ENCODE data around the gene RCOR3.
"Not testable (repeated sequence)": the region's sequence is repeated elsewhere in the genome, so short reads cannot be mapped to it uniquely, and the experiment has no call there.

The RCOR3 gene

GRCh38 chr1:211258756-211259637 lies at the start of gene RCOR3:
Gene RCOR3, plus strand, starts transcription at chr1:211259366. Its CDS starts 195 bp downstream, at chr1:211259561.
- peak; percentile 83 to 88 for DNase-seq (ENCODE audit: low read depth in 1 of 2, low spot score in 1 of 2)

- no peak for DNase-seq (ENCODE audit: low read depth in 1 of 2, low spot score in 1 of 2)
These were observed 49.1 kb upstream of the RCOR3 start for GRCh38 chr1:211210052-211210451.

- DNase-seq (ENCODE audit: low read depth in 1 of 2, low spot score in 1 of 2), result no peak
These were observed 48.2 kb upstream of the RCOR3 start for GRCh38 chr1:211210965-211211364.

GRCh38 chr1:211213702-211214101 lies 45.5 kb upstream of the RCOR3 start:
- DNase-seq (ENCODE audit: low read depth in 1 of 2, low spot score in 1 of 2), result no peak

- DNase-seq (ENCODE audit: low read depth in 1 of 2, low spot score in 1 of 2), result no peak
These were observed 43.6 kb upstream of the RCOR3 start for GRCh38 chr1:211215577-211215976.

- no peak for DNase-seq (ENCODE audit: low read depth in 1 of 2, low spot score in 1 of 2)
These were observed 41.8 kb upstream of the RCOR3 start for GRCh38 chr1:211217392-211217791.

GRCh38 chr1:211222469-211223234 lies 36.5 kb upstream of the RCOR3 start:
- not testable (repeated sequence) for DNase-seq (ENCODE audit: low read depth in 1 of 2, low spot score in 1 of 2)

GRCh38 chr1:211228573-211229364 lies 30.4 kb upstream of the RCOR3 start:
- peak in 1 of 2 donors; percentile 32 for DNase-seq (ENCODE audit: low read depth in 1 of 2, low spot score in 1 of 2)

- DNase-seq (ENCODE audit: low read depth in 1 of 2, low spot score in 1 of 2), result no peak
These were observed 29.8 kb upstream of the RCOR3 start for GRCh38 chr1:211229365-211229759.

- DNase-seq (ENCODE audit: low read depth in 1 of 2, low spot score in 1 of 2), result no peak
These were observed 27.3 kb upstream of the RCOR3 start for GRCh38 chr1:211231873-211232272.

GRCh38 chr1:211236633-211237320 lies 22.4 kb upstream of the RCOR3 start:
- DNase-seq (ENCODE audit: low read depth in 1 of 2, low spot score in 1 of 2), result no peak

- DNase-seq (ENCODE audit: low read depth in 1 of 2, low spot score in 1 of 2), result no peak
These were observed 21.6 kb upstream of the RCOR3 start for GRCh38 chr1:211237579-211237978.

GRCh38 chr1:211240567-211240966 lies 18.6 kb upstream of the RCOR3 start:
- DNase-seq (ENCODE audit: low read depth in 1 of 2, low spot score in 1 of 2), result not testable (repeated sequence)

GRCh38 chr1:211241071-211241470 lies 18.1 kb upstream of the RCOR3 start:
- DNase-seq (ENCODE audit: low read depth in 1 of 2, low spot score in 1 of 2), result no peak

- DNase-seq (ENCODE audit: low read depth in 1 of 2, low spot score in 1 of 2), result not testable (repeated sequence)
These were observed 15.5 kb upstream of the RCOR3 start for GRCh38 chr1:211243639-211244038.

GRCh38 chr1:211246583-211246982 lies 12.6 kb upstream of the RCOR3 start:
- not testable (repeated sequence) for DNase-seq (ENCODE audit: low read depth in 1 of 2, low spot score in 1 of 2)

GRCh38 chr1:211247921-211248320 lies 11.2 kb upstream of the RCOR3 start:
- no peak for DNase-seq (ENCODE audit: low read depth in 1 of 2, low spot score in 1 of 2)

GRCh38 chr1:211249611-211250010 lies 9.6 kb upstream of the RCOR3 start:
- not testable (repeated sequence) for DNase-seq (ENCODE audit: low read depth in 1 of 2, low spot score in 1 of 2)

- DNase-seq (ENCODE audit: low read depth in 1 of 2, low spot score in 1 of 2), result no peak
These were observed 1.3 kb upstream of the RCOR3 start for GRCh38 chr1:211257826-211258225.

GRCh38 chr1:211258310-211258755 lies 833 bp upstream of the RCOR3 start:
- peak; percentile 28 to 34 for DNase-seq (ENCODE audit: low read depth in 1 of 2, low spot score in 1 of 2)
